Gastrocnemius medialis (tissue), 4 donors: ENCODE results near the gene PPIA. TPM values are rescaled to one million over a fixed set of nuclear protein-coding genes. Genes with fewer than 3 reads are reported as not detected.

ENCODE experiments used
- ATAC-seq, 2 donors: fragments of 150-250 bp; one replicate each; pipeline ENCODE4 v1.9.1; 2016
- DNase-seq, 2 donors: peaks; one replicate each; pipeline ENCODE4 v3.0.0-alpha.2; 2019
- H3K27ac ChIP-seq, 4 donors: fragments of 200-600 bp; sonication (generic); 1 replicate in 1 of 4; 2 replicates in 3 of 4; pipeline ENCODE4 v1.5.1; 2016 to 2018; ENCODE audit warnings: mild to moderate bottlenecking in 2 of 4, moderate library complexity in 1 of 4
- H3K27me3 ChIP-seq, 3 donors: fragments of 200-600 bp; sonication (generic) in 2 of 3; 1 replicate in 1 of 3; 2 replicates in 2 of 3; pipeline versions ENCODE4 v1.5.1 to v1.6.0; 2016 to 2019; ENCODE audit warnings: mild to moderate bottlenecking in 1 of 3, moderate library complexity in 1 of 3
- H3K36me3 ChIP-seq, 2 donors: fragments of 200-600 bp; sonication (generic) in 1 of 2; one replicate each; pipeline ENCODE4 v1.5.1; 2017 to 2018
- H3K4me1 ChIP-seq, 2 donors: fragments of 200-600 bp; sonication (generic) in 1 of 2; one replicate each; pipeline ENCODE4 v1.5.1; 2016 to 2017; ENCODE audit warnings: mild to moderate bottlenecking in 2 of 2
- H3K4me3 ChIP-seq, 4 donors: fragments of 200-600 bp; sonication (generic) in 3 of 4; 1 replicate in 1 of 4; 2 replicates in 3 of 4; pipeline ENCODE4 v1.5.1; 2016 to 2019; ENCODE audit warnings: mild to moderate bottlenecking in 2 of 4
- H3K9me3 ChIP-seq, 3 donors: fragments of 200-600 bp; sonication (generic) in 2 of 3; 1 replicate in 1 of 3; 2 replicates in 2 of 3; pipeline ENCODE4 v1.5.1; 2016 to 2019
- CTCF ChIP-seq, 5 experiments: fragments of 450-650 bp in 3 of 5; fragments of 200-600 bp in 2 of 5; sonication (generic) in 2 of 5; IDR thresholded peaks in 4 of 5; conservative IDR thresholded peaks in 1 of 5; 1 replicate in 4 of 5; 2 replicates in 1 of 5; pipeline ENCODE4 v1.5.1; 2016 to 2019; ENCODE audit warnings: antibody characterized with exemption in 5 of 5, mild to moderate bottlenecking in 3 of 5, moderate library complexity in 3 of 5
- POLR2A ChIP-seq, 2 donors: fragments of 450-650 bp; IDR thresholded peaks; one replicate each; pipeline ENCODE4 v1.6.1; 2017; ENCODE audit warnings: antibody characterized with exemption in 2 of 2, mild to moderate bottlenecking in 2 of 2, moderate library complexity in 2 of 2
- in situ Hi-C, 4 donors: fragments of 200-750 bp; cut with MboI; loops; one replicate each; pipeline versions ENCODE4 v1.15.0 to v1.8.0; 2017; ENCODE audit warnings: low sequenced_read_pairs in 4 of 4
- intact Hi-C: fragments of 100-400 bp; cut with DNase I; formaldehyde crosslinking; loops from one replicate; pipeline ENCODE4 v1.15.1; 2023; ENCODE audit warnings: low total_unique reads
- total RNA-seq, 4 donors: library from RNA; depleted of rRNA; stranded (reverse); fragments of >200 nt; gene quantifications; one replicate each; pipeline versions ENCODE4 v1.1.0 to v1.2.3, GENCODE V29; 2016

Gene PPIA
- total RNA-seq, 4 donors from 2014 or later: 487 to 1,236 (median 715) TPM

DNA sequence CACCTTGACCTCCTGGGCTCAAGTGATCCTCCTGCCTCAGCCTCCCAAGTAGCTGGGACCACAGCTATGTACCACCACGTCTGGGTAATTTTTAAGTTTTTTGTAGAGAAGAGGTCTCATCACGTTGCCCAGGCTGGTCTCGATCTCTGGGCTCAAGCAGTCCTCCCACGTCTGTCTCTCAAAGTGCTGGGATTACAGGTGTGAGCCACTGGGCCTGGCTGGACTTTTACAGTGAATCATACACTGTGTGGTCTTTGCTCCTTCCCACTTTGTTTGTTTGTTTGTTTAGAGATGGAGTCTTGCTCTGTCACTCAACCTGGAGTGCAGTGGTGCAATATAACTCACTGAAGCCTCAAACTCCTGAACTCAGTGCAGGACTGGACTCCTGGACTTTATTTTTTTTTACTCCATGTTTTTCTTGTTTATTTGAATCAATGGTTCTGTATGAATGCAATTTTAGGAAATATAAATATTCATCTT, 12.5 kb downstream of the PPIA start:
- H3K27me3 ChIP-seq: no peaks in the 10 kb centered on the region
- TF ChIP-seq CTCF (IDR thresholded peaks at IDR 0.05 in 4 of 5, conservative IDR thresholded peaks at IDR 0.05 in 1 of 5) (no peak), POLR2A (IDR thresholded peaks at IDR 0.05) (no peak)

DNA sequence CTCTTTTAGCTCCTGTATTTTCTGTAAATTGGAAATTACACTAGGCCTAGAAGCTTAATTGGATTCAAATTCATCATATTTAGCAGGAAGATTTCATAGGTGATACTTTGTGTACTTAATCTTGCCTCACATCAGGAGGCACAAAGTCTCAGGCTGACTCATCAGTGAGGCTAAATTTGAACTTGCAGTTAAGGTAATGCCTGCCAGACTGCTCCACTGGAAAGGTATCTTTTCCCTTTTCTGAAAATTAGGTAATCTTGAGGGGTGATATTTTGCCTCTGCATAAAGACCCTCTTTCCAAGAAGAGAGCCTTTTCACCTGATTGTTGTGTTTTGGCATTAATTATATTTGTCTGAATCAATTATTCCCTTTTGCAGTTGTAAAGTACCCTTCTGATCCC, 14.6 kb downstream of the PPIA start:
- intact Hi-C loops: no loop called here
- H3K9me3 ChIP-seq: no peaks in the 10 kb centered on the region
- no peaks in the 10 kb centered on the region for H3K36me3 ChIP-seq
- no peak overlapping the region for H3K4me3 ChIP-seq
- no peak for TF ChIP-seq CTCF (IDR thresholded peaks at IDR 0.05 in 4 of 5, conservative IDR thresholded peaks at IDR 0.05 in 1 of 5)
- in situ Hi-C loops: no loop called here
- H3K27ac ChIP-seq: peak overlapping the region in 1 of 4 donors; percentile 26
- no peaks in the 10 kb centered on the region for H3K4me1 ChIP-seq
- DNase-seq (no peak), ATAC-seq (peak; percentile 85 to 91)
- no peaks in the 10 kb centered on the region for H3K27me3 ChIP-seq

More for the DNA sequence above, 12.5 kb downstream of the PPIA start:
- no peak overlapping the region for H3K27ac ChIP-seq
- ATAC-seq (no peak), DNase-seq (no peak)
- H3K9me3 ChIP-seq: no peaks in the 10 kb centered on the region
- intact Hi-C loops: no loop called here
- in situ Hi-C loops: no loop called here
- no peak overlapping the region for H3K4me3 ChIP-seq
- no peaks in the 10 kb centered on the region for H3K4me1 ChIP-seq
- H3K36me3 ChIP-seq: peaks cover 0 to 4% of the 10 kb centered on the region in 2 donors

DNA sequence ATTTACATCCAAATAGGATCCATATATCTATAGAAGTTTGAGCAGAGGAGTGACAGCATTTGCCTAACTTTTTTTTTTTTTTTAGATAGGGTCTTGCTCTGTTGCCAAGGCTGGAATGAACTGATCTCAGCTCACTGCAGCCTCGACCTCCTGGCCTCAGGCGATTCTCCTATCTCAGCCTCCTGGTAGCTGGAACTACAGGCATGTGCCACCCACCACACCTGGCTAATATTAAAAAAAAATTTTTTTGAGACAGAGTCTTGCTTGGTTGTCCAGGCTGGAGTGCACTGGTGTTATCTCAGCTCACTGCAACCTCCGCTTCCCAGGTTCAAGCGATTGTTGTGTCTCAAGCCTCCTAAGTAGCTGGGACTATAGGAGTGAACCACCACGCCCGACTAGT, 15.1 kb downstream of the PPIA start:
- Histone ChIP-seq H3K4me1 (no peaks in the 10 kb centered on the region), H3K9me3 (no peaks in the 10 kb centered on the region), H3K36me3 (no peaks in the 10 kb centered on the region), H3K27me3 (no peaks in the 10 kb centered on the region), H3K4me3 (no peak overlapping the region), H3K27ac (peak overlapping the region in 1 of 4 donors; percentile 26)
- in situ Hi-C loops (no loop called here), intact Hi-C loops (no loop called here)
- no peak for TF ChIP-seq POLR2A (IDR thresholded peaks at IDR 0.05)
- no peak for TF ChIP-seq CTCF (IDR thresholded peaks at IDR 0.05 in 4 of 5, conservative IDR thresholded peaks at IDR 0.05 in 1 of 5)
- ATAC-seq (no peak), DNase-seq (no peak)

DNA sequence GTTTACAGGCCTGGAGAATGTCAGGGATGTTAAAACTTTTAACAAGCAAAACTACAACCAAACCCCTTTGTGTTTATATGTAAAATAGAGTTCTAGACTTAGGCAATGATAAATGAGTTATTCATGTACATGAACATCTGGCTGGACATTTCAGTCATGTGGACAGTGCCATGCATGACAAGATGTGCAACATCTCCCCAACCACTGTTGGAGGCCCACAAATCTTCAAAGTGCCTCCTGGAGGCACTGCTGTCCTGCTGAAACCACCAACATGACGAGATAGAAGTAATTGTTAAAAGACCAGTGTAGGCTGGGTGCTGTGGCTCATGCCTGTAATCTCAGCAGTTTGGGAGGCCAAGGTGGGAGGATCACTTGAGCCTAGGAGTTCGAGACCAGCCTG, 18.4 kb downstream of the PPIA start:
- H3K4me3 ChIP-seq: no peak overlapping the region
- DNase-seq (no peak), ATAC-seq (no peak)
- no peaks in the 10 kb centered on the region for H3K36me3 ChIP-seq
- no peak overlapping the region for H3K27ac ChIP-seq
- no peaks in the 10 kb centered on the region for H3K4me1 ChIP-seq
- H3K27me3 ChIP-seq: no peaks in the 10 kb centered on the region
- H3K9me3 ChIP-seq: no peaks in the 10 kb centered on the region
- in situ Hi-C loops (no loop called here), intact Hi-C loops (no loop called here)
- TF ChIP-seq CTCF (IDR thresholded peaks at IDR 0.05 in 4 of 5, conservative IDR thresholded peaks at IDR 0.05 in 1 of 5) (no peak), POLR2A (IDR thresholded peaks at IDR 0.05) (no peak)

DNA sequence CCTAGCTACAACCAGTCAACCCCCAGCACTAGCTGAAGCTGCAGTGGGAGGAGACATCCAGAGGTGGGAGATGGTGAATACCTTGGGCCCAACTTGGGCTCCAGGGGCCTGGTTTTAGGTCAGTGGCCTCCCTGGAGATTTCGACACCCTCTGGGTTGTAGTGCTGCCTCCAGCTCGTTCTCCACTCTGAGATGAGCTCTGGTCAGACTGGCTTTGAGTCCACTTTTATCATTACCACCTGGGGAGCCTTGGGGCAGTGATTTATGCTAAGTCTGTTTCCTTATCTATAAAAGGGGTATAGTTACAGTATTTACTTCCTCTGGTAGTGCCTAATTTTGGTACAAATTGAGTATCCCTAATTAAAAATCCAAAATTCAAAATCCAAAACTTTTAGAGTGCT, 22.8 kb downstream of the PPIA start:
- in situ Hi-C loops: no loop called here
- Histone ChIP-seq H3K27ac (no peak overlapping the region), H3K9me3 (no peaks in the 10 kb centered on the region), H3K36me3 (no peaks in the 10 kb centered on the region), H3K4me1 (no peaks in the 10 kb centered on the region), H3K27me3 (no peaks in the 10 kb centered on the region), H3K4me3 (no peak overlapping the region)
- intact Hi-C loops: no loop called here
- DNase-seq (no peak), ATAC-seq (no peak)
- no peak for TF ChIP-seq CTCF (IDR thresholded peaks at IDR 0.05 in 4 of 5, conservative IDR thresholded peaks at IDR 0.05 in 1 of 5)
- TF ChIP-seq POLR2A (IDR thresholded peaks at IDR 0.05): no peak
